Measurements from ENCODE around the gene IMP4.

IMP4 gene

GRCh38 chr2:130372055-130372832, 29.5 kb downstream of the IMP4 start:
- 2 to 3% methylated on average over 42 to 68 of the region's 81 CpGs for WGBS, 2 experiments (ENCODE audit: insufficient coverage in 2 of 2)
- peaks cover 3% of the 10 kb centered on the region for H3K36me3 ChIP-seq (ENCODE audit: control insufficient read depth, insufficient read depth, low read length)
- H3K4me3 ChIP-seq (ENCODE audit: extremely low read depth, insufficient read depth, low read length, poor library complexity, severe bottlenecking) = peak overlapping the region; percentile 67
- H3K9me3 ChIP-seq (ENCODE audit: control insufficient read depth, low read length) = no peaks in the 10 kb centered on the region
- peaks cover 11% of the 10 kb centered on the region for H3K4me1 ChIP-seq (ENCODE audit: control insufficient read depth, insufficient read depth, low read length, poor library complexity, severe bottlenecking)
- no peak overlapping the region for H3K27ac ChIP-seq (ENCODE audit: low read depth, low read length, severe bottlenecking)

DNA sequence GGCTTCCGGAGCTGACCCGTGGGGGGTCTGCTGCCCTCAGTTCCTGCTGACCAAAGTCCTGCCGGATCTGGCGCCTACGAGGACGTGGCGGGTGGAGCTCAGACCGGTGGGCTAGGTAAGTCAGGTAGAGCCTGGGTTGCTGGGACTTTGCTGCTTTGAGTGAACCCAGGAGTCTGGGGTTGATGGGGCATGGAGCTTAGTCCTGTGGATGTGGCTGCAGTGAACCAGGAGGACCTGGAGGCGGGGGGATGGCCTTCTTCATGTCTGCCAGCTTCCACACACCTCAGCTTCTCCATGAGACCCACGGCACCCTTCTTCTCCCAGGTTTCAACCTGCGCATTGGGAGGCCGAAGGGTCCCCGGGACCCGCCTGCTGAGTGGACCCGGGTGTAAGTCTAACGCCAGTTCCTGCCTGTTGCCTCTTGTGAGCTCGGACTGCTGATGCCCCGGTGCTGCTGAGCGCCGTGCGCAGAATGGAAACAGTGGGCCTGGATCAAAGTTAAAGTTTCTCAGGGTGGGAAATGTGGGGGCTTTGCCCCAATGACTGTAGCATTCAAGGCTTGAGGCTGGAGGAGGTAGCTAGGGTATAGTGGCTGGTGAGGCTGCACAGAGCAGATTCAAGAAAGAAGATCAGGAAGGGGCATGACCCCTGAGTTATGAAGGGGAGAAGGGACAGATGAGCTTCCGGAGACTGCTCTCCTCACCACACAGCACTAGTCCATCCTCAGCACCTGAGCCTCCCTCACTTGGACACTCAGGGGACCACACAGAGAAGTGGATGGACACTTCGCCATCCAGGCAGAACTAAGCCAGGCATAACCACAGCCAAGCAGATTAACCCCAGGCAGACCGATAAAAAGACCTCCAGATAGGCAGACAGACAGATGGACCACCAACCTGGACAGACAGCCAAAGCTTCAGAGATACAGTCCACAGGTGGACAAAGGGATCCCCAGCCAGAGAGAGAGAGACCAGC, 30.4 kb downstream of the IMP4 start:
- 75 to 84% methylated on average over 16 to 19 of the region's 24 CpGs for WGBS, 2 experiments (ENCODE audit: insufficient coverage in 2 of 2)
- Histone ChIP-seq H3K9me3 (ENCODE audit: control insufficient read depth, low read length) (no peaks in the 10 kb centered on the region), H3K4me1 (ENCODE audit: control insufficient read depth, insufficient read depth, low read length, poor library complexity, severe bottlenecking) (peaks cover 11% of the 10 kb centered on the region), H3K27ac (ENCODE audit: low read depth, low read length, severe bottlenecking) (no peak overlapping the region), H3K4me3 (ENCODE audit: extremely low read depth, insufficient read depth, low read length, poor library complexity, severe bottlenecking) (peak overlapping the region; percentile 67), H3K36me3 (ENCODE audit: control insufficient read depth, insufficient read depth, low read length) (peaks cover 3% of the 10 kb centered on the region)

DNA sequence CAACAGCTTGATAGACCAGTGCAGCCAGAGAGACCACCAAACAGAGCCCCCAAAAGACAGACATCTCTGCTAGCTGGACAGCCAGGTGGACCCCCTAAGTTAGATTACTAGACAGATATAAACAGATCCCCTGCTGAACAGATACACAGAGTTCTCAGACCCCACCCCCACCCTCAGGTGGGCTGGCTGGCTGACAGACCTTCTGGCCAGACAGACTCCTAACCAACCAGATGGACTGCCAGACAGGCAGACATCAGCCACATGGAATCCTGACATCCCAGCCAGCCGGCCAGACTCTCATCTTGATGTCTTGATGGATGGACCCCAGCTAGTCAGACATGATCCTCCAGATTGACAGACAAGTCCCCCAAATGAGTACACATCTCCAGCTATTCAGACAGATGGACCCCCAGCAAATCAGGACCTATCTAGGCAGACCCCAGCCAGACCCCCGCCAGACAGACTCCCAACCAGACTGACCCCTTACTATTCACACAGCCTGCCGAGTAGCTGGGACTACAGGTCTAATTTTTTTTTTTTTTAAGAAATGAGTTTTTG, 31.2 kb downstream of the IMP4 start:
- Histone ChIP-seq H3K4me3 (ENCODE audit: extremely low read depth, insufficient read depth, low read length, poor library complexity, severe bottlenecking) (no peak overlapping the region), H3K27ac (ENCODE audit: low read depth, low read length, severe bottlenecking) (no peak overlapping the region), H3K36me3 (ENCODE audit: control insufficient read depth, insufficient read depth, low read length) (peaks cover 3% of the 10 kb centered on the region), H3K4me1 (ENCODE audit: control insufficient read depth, insufficient read depth, low read length, poor library complexity, severe bottlenecking) (peaks cover 11% of the 10 kb centered on the region), H3K9me3 (ENCODE audit: control insufficient read depth, low read length) (no peaks in the 10 kb centered on the region)
- 67 to 93% methylated on average over 1 to 2 of the region's 3 CpGs for WGBS, 2 experiments (ENCODE audit: insufficient coverage in 2 of 2)

GRCh38 chr2:130374587-130375290, 32.0 kb downstream of the IMP4 start:
- WGBS, 2 experiments (ENCODE audit: insufficient coverage in 2 of 2) = 73 to 91% methylated on average over 5 to 8 of the region's 9 CpGs
- H3K27ac ChIP-seq (ENCODE audit: low read depth, low read length, severe bottlenecking) = no peak overlapping the region
- peaks cover 11% of the 10 kb centered on the region for H3K4me1 ChIP-seq (ENCODE audit: control insufficient read depth, insufficient read depth, low read length, poor library complexity, severe bottlenecking)
- no peaks in the 10 kb centered on the region for H3K9me3 ChIP-seq (ENCODE audit: control insufficient read depth, low read length)
- H3K36me3 ChIP-seq (ENCODE audit: control insufficient read depth, insufficient read depth, low read length) = peaks cover 3% of the 10 kb centered on the region
- H3K4me3 ChIP-seq (ENCODE audit: extremely low read depth, insufficient read depth, low read length, poor library complexity, severe bottlenecking) = no peak overlapping the region

DNA sequence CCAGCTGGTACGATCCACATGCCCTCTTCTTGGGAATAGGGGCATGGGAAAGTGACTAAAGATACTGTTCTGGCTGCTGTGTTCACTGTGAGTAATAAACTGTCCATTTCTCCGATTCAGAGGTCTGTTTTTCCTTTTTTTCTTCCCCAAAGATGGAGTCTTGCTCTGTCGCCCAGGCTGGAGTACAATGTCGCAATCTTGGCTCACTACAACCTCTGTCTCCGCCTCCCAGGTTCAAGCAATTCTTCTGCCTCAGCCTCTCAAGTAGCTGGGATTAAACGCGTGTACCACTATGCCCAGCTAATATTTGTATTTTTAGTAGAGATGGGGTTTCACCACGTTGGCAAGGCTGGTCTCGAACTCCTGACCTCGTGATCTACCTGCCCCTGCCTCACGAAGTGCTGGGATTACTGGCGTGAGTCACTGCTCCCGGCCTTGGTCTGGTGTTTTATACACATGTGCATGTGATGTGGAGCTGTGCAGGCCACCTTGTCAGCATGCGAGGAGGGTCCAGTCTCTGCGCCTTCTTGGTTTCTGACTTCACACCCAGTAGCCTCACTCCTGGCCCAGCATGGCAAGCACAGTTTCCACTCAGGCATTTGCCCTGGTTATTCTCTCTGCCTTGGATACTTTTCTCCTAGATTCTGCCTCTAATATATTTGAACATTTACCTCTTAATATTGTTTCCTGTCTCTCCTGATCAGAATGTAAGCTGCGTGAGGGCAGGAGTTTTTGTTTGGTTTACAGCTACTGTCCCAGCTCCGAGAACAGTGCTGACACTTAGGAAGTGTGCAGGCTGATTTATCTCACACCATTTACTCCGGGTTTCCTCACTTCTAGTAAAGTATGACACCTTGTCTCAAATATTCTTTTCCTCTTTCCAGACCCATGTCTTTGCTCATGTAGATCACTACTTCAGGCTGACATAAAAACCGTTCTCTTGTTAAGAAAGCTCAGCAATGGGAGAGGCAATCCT, 32.9 kb downstream of the IMP4 start:
- WGBS, 2 experiments (ENCODE audit: insufficient coverage in 2 of 2) = 91 to 94% methylated on average over 16 to 18 of the region's 19 CpGs
- no peak overlapping the region for H3K4me3 ChIP-seq (ENCODE audit: extremely low read depth, insufficient read depth, low read length, poor library complexity, severe bottlenecking)
- H3K9me3 ChIP-seq (ENCODE audit: control insufficient read depth, low read length) = no peaks in the 10 kb centered on the region

DNA sequence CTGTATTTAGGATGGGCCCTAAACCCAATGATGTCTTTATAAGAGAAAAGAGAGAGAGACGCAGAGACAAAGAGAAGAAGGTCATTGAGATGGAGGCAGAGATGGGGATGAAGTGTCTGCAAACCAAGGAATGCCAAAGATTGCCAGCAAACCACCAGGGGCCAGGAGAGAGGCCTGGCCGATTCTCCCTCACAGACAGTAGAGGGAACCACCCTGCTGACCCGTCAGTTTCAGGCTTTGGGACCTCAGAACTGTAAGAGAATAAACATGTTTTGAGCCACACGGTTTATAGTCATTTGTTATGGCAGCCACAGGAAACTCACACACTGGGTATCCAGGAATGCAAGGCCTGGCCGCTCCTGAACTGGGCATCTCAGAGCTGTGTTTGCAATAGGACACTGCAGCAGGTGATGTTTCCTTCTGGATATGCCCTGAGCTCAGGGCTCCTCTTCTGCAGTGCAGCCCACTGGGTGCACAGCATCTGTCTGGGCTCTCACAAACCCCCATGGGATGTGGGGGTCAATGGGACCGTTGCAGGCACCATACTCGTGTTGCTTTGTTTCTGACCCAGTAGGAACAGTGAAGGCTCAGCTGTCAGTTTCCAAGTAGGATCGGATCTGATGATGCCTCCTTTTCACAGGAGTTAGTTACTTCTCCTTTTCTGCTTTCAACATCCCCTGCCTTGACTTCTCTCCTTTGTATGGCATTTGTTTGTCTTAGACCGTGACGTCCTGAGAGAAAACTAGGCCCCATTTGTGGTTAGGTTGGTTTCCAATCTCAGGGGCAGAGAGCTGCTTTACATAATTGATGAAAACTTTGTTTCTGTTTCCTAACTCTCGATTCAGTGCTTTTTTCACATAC, 34.0 kb downstream of the IMP4 start:
- Histone ChIP-seq H3K9me3 (ENCODE audit: control insufficient read depth, low read length) (no peaks in the 10 kb centered on the region), H3K36me3 (ENCODE audit: control insufficient read depth, insufficient read depth, low read length) (no peaks in the 10 kb centered on the region), H3K4me3 (ENCODE audit: extremely low read depth, insufficient read depth, low read length, poor library complexity, severe bottlenecking) (no peak overlapping the region), H3K4me1 (ENCODE audit: control insufficient read depth, insufficient read depth, low read length, poor library complexity, severe bottlenecking) (peaks cover 18% of the 10 kb centered on the region), H3K27ac (ENCODE audit: low read depth, low read length, severe bottlenecking) (no peak overlapping the region)
- 81 to 90% methylated on average over 7 to 8 of the region's 11 CpGs for WGBS, 2 experiments (ENCODE audit: insufficient coverage in 2 of 2)

More for the DNA sequence above, 32.9 kb downstream of the IMP4 start:
- Histone ChIP-seq H3K4me1 (ENCODE audit: control insufficient read depth, insufficient read depth, low read length, poor library complexity, severe bottlenecking) (peaks cover 18% of the 10 kb centered on the region), H3K36me3 (ENCODE audit: control insufficient read depth, insufficient read depth, low read length) (peaks cover 3% of the 10 kb centered on the region), H3K27ac (ENCODE audit: low read depth, low read length, severe bottlenecking) (no peak overlapping the region)

DNA sequence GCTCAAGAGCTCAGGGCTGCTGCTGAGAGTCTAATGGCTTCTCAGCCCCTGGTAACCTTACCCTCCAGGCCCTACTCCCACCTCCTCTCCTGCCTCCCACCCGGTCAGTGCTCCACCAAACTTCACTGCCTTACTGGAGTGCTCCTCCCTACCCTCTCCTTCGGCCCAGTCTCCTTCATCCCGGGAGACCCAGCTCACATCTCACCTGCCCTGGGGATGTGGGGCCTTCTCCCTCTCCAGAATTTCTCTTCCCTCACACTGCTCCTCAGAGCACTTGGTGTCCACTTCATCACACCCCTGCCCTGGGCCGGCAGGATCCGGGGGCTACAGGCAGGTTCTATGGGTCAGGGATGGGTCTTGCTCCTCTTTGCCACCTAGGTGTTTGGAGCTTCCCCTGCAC, 34.8 kb downstream of the IMP4 start:
- Histone ChIP-seq H3K4me3 (ENCODE audit: extremely low read depth, insufficient read depth, low read length, poor library complexity, severe bottlenecking) (no peak overlapping the region), H3K4me1 (ENCODE audit: control insufficient read depth, insufficient read depth, low read length, poor library complexity, severe bottlenecking) (peaks cover 18% of the 10 kb centered on the region), H3K9me3 (ENCODE audit: control insufficient read depth, low read length) (no peaks in the 10 kb centered on the region), H3K27ac (ENCODE audit: low read depth, low read length, severe bottlenecking) (no peak overlapping the region), H3K36me3 (ENCODE audit: control insufficient read depth, insufficient read depth, low read length) (no peaks in the 10 kb centered on the region)
- 75 to 94% methylated on average over 1 to 3 of the region's 5 CpGs for WGBS, 2 experiments (ENCODE audit: insufficient coverage in 2 of 2)

DNA sequence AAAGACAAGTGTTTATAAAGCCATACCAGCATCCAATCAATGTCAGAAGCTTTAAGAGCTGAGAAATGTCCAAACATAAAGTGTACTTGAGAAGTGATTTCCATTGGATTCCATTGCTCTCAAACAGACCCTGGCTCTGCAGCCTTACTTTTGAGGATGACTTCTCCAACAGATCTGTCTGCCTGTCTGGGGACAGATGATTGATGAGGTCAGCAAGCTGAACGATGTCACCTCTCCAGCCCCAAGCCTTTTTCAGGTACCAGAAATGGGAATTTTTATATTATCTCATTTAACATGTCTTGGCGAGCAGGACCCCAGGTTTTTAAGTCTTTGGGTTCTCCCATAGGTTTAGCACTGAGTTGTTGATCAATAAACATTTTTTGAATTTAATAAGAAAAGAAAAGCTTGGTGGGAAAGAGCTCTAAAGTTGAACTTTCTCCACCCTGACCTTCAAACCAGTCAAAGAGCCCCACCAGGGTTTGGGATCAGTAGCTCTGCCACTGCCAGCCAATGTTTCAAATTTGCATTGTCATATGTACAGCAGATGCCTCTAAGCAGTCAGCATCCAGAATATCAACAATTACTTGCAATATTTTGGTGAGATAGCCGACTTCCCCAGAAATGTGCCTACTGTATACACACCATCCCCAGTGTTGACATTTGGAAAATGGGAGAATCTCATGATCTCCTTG, 35.7 kb downstream of the IMP4 start:
- WGBS, 2 experiments (ENCODE audit: insufficient coverage in 2 of 2) = 90 to 100% methylated on average over 1 to 2 of the region's 3 CpGs
- Histone ChIP-seq H3K4me3 (ENCODE audit: extremely low read depth, insufficient read depth, low read length, poor library complexity, severe bottlenecking) (no peak overlapping the region), H3K27ac (ENCODE audit: low read depth, low read length, severe bottlenecking) (no peak overlapping the region), H3K36me3 (ENCODE audit: control insufficient read depth, insufficient read depth, low read length) (no peaks in the 10 kb centered on the region), H3K9me3 (ENCODE audit: control insufficient read depth, low read length) (no peaks in the 10 kb centered on the region), H3K4me1 (ENCODE audit: control insufficient read depth, insufficient read depth, low read length, poor library complexity, severe bottlenecking) (peaks cover 15% of the 10 kb centered on the region)

DNA sequence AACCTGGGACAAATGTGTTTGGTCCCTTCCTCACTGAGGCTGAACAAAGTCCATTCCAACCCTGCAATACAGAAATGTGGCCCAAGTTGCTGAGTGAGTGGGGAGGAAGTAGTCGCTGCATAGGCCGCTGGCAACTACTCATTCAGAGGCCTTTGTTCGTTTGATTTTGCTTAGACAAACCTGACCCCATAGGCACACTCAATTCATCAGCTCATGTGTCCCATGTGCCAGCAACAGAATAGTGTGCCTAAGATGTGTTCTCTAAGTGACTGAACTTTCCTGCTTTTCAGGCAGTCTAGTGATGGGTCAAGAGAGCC, 36.2 kb downstream of the IMP4 start:
- Histone ChIP-seq H3K4me3 (ENCODE audit: extremely low read depth, insufficient read depth, low read length, poor library complexity, severe bottlenecking) (no peak overlapping the region), H3K4me1 (ENCODE audit: control insufficient read depth, insufficient read depth, low read length, poor library complexity, severe bottlenecking) (peaks cover 15% of the 10 kb centered on the region), H3K36me3 (ENCODE audit: control insufficient read depth, insufficient read depth, low read length) (no peaks in the 10 kb centered on the region), H3K27ac (ENCODE audit: low read depth, low read length, severe bottlenecking) (no peak overlapping the region), H3K9me3 (ENCODE audit: control insufficient read depth, low read length) (no peaks in the 10 kb centered on the region)
- WGBS, 2 experiments (ENCODE audit: insufficient coverage in 2 of 2) = 88 to 100% methylated on average over 1 to 3 of the region's 3 CpGs
